OCI-LY1 (cell line): ENCODE data around the gene BACH2.

Experiments
- H2AFZ ChIP-seq: fragments of 200-600 bp; sonication (generic), shearing (Covaris generic); 2 replicates; pipeline ENCODE4 v1.6.0; 2014; ENCODE audit warnings: antibody characterized with exemption, mild to moderate bottlenecking, low read length
- H3F3A ChIP-seq: fragments of 200-600 bp; sonication (generic), shearing (Covaris generic); 2 replicates; pipeline ENCODE4 v1.6.0; 2014; ENCODE audit warnings: mild to moderate bottlenecking, antibody characterized with exemption, low read length, moderate library complexity; ENCODE audit not compliant: insufficient read depth
- H3K27ac ChIP-seq: fragments of 200-600 bp; sonication (generic); 2 replicates; pipeline ENCODE4 v1.5.1; 2014; ENCODE audit warnings: low read length, mixed run types, mild to moderate bottlenecking, low read depth; ENCODE audit not compliant: poor library complexity, severe bottlenecking
- H3K27me3 ChIP-seq: fragments of 200-600 bp; sonication (generic); 2 replicates; pipeline ENCODE4 v1.6.0; 2014; ENCODE audit warnings: antibody characterized with exemption, mild to moderate bottlenecking, low read length, moderate library complexity; ENCODE audit not compliant: insufficient read depth
- H3K36me3 ChIP-seq: fragments of 200-600 bp; sonication (generic); 2 replicates; pipeline ENCODE4 v1.6.1; 2014; ENCODE audit warnings: mild to moderate bottlenecking, antibody characterized with exemption, low read length, moderate library complexity, mixed read lengths; ENCODE audit not compliant: insufficient read depth
- H3K4me1 ChIP-seq: fragments of 200-600 bp; sonication (generic); 2 replicates; pipeline ENCODE4 v1.5.1; 2014; ENCODE audit warnings: mild to moderate bottlenecking, low read length, moderate library complexity; ENCODE audit not compliant: insufficient read depth, severe bottlenecking
- H3K4me2 ChIP-seq: fragments of 200-600 bp; sonication (generic), shearing (Covaris generic); 2 replicates; pipeline ENCODE4 v1.6.1; 2014; ENCODE audit warnings: low read length
- H3K4me3 ChIP-seq: fragments of 200-600 bp; sonication (generic); 2 replicates; pipeline ENCODE4 v1.5.1; 2014; ENCODE audit warnings: low read length, low read depth, mild to moderate bottlenecking, mixed read lengths; ENCODE audit not compliant: poor library complexity, severe bottlenecking
- H3K79me2 ChIP-seq: fragments of 200-600 bp; shearing (Covaris generic); 2 replicates; pipeline ENCODE4 v1.6.1; 2016; ENCODE audit warnings: mixed run types, low read length, mixed read lengths; ENCODE audit not compliant: insufficient read depth
- H3K9ac ChIP-seq: fragments of 200-600 bp; sonication (generic), shearing (Covaris generic); 2 replicates; pipeline ENCODE4 v1.6.1; 2014; ENCODE audit warnings: mild to moderate bottlenecking, low read length, mixed read lengths
- H3K9me2 ChIP-seq: fragments of 200-600 bp; sonication (generic), shearing (Covaris generic); 2 replicates; pipeline ENCODE4 v1.6.1; 2014; ENCODE audit warnings: low read depth, mild to moderate bottlenecking, low read length, mixed read lengths
- H3K9me3 ChIP-seq: fragments of 200-600 bp; shearing (Covaris generic); 2 replicates; pipeline ENCODE4 v1.6.1; 2014; ENCODE audit warnings: low read length, mixed read lengths
- H4K20me1 ChIP-seq: fragments of 200-600 bp; sonication (generic), shearing (Covaris generic); 2 replicates; pipeline ENCODE4 v1.6.0; 2016; ENCODE audit warnings: mild to moderate bottlenecking, low read length; ENCODE audit not compliant: insufficient read depth
- CTCF ChIP-seq: fragments of 200-600 bp; sonication (generic), shearing (Covaris generic); IDR thresholded peaks from 2 replicates; pipeline ENCODE4 v1.5.1; 2017; ENCODE audit warnings: mild to moderate bottlenecking, antibody characterized with exemption, low read length, moderate library complexity, mixed read lengths
- EZH2 ChIP-seq: fragments of 200-600 bp; sonication (generic), shearing (Covaris generic); IDR thresholded peaks from 2 replicates; pipeline ENCODE4 v1.8.0; 2017; ENCODE audit warnings: borderline replicate concordance, mixed run types, mild to moderate bottlenecking, antibody characterized with exemption, low read length, moderate library complexity, mixed read lengths

The BACH2 gene

GRCh38 chr6:89976694-89977020, 320.0 kb downstream of the BACH2 start:
- no peaks in the 10 kb centered on the region for H3F3A ChIP-seq
- H3K36me3 ChIP-seq: peaks cover 91% of the 10 kb centered on the region
- no peak overlapping the region for H3K27ac ChIP-seq
- no peak overlapping the region for H3K9ac ChIP-seq
- H3K79me2 ChIP-seq: 0 out of 2 replicates have a peak, but pooled peaks cover 6% of the 10 kb centered on the region
- no peak overlapping the region for H2AFZ ChIP-seq
- no peaks in the 10 kb centered on the region for H3K27me3 ChIP-seq
- H4K20me1 ChIP-seq: no peaks in the 10 kb centered on the region
- H3K9me3 ChIP-seq: no peaks in the 10 kb centered on the region
- H3K9me2 ChIP-seq: no peaks in the 10 kb centered on the region
- no peak overlapping the region for H3K4me3 ChIP-seq
- TF ChIP-seq CTCF (no peak), EZH2 (no peak)
- no peak overlapping the region for H3K4me2 ChIP-seq
- no peaks in the 10 kb centered on the region for H3K4me1 ChIP-seq

GRCh38 chr6:89975991-89976693, 320.5 kb downstream of the BACH2 start:
- no peaks in the 10 kb centered on the region for H3K9me2 ChIP-seq
- TF ChIP-seq CTCF (no peak), EZH2 (no peak)
- no peak overlapping the region for H3K4me2 ChIP-seq
- no peak overlapping the region for H2AFZ ChIP-seq
- 0 out of 2 replicates have a peak, but pooled peaks cover 6% of the 10 kb centered on the region for H3K79me2 ChIP-seq
- H3K27ac ChIP-seq: no peak overlapping the region
- no peaks in the 10 kb centered on the region for H4K20me1 ChIP-seq
- peaks cover 91% of the 10 kb centered on the region for H3K36me3 ChIP-seq
- no peak overlapping the region for H3K4me3 ChIP-seq
- H3K9me3 ChIP-seq: no peaks in the 10 kb centered on the region
- H3K4me1 ChIP-seq: no peaks in the 10 kb centered on the region
- no peaks in the 10 kb centered on the region for H3K27me3 ChIP-seq
- no peaks in the 10 kb centered on the region for H3F3A ChIP-seq
- no peak overlapping the region for H3K9ac ChIP-seq

- no peak overlapping the region for H3K9ac ChIP-seq
- no peaks in the 10 kb centered on the region for H3K4me1 ChIP-seq
- no peak overlapping the region for H3K4me2 ChIP-seq
- no peaks in the 10 kb centered on the region for H3K27me3 ChIP-seq
- H2AFZ ChIP-seq: no peak overlapping the region
- H3F3A ChIP-seq: 0 out of 2 replicates have a peak, but pooled peaks cover 3% of the 10 kb centered on the region
- H3K79me2 ChIP-seq: 0 out of 2 replicates have a peak, but pooled peaks cover 6% of the 10 kb centered on the region
- no peak overlapping the region for H3K27ac ChIP-seq
- peaks cover 92% of the 10 kb centered on the region for H3K36me3 ChIP-seq
- H3K4me3 ChIP-seq: no peak overlapping the region
- no peaks in the 10 kb centered on the region for H3K9me3 ChIP-seq
- H3K9me2 ChIP-seq: no peaks in the 10 kb centered on the region
- no peak for TF ChIP-seq EZH2
- no peak for TF ChIP-seq CTCF
- H4K20me1 ChIP-seq: no peaks in the 10 kb centered on the region
These were observed 321.3 kb downstream of the BACH2 start for GRCh38 chr6:89975366-89975765.
